ENCODE data around the gene KLK7.
A peak's percentile ranks its signal among the peaks of the same experiment; 100 is the strongest.
"Not testable (repeated sequence)": the region's sequence is repeated elsewhere in the genome, so short reads cannot be mapped to it uniquely, and the experiment has no call there.

The KLK7 gene

DNA sequence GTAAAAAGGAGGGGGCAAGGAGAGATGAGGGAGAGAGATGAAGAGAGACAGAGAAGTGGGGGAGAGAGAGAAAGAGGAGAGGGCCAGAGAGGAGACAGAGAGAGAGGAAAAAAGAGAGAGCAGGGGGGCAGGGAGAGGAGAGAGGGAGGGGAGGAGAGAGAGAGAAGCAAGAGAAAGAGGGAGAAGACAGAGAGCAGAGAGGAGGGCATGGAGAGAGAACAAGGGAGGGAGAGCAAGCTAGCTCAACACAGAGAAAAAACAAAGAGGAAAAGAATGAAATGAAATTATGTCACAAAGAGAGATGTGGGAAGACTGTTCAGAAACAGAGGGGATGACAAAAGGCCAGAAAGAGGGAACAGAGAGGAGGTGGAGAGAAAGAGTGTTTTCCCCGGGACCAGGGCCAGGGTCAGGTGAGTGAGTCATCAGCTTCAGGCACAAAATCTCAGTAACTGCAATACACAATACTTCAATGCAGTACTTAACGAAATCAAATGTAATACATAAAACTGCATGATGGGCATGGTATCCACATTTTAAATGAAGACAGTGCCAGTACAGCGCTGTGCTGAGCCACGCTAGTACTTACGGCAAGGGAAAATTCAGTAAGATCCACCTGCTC is 4.8 kb downstream of the KLK7 start:
- no peak for DNase-seq

DNA sequence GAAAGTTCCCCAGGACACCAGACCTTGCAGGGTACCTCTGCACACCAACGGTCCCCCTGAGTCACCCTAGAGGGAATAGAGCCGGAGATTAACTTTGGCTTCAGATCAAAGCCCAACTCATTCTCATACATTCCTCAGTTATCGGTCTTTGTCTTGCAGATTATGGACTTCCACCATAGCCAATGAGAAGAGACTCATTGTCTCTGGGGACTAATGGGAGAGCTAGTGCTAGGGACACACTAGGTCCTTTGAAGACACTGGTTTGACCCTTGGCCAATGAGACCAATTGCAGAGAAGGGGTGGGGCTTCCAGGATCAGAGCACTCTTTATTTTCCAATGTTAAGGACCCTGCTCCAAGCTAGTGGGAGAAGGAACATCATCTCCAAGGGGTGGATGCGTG is 6.1 kb downstream of the KLK7 start:
- no peak for DNase-seq

DNA sequence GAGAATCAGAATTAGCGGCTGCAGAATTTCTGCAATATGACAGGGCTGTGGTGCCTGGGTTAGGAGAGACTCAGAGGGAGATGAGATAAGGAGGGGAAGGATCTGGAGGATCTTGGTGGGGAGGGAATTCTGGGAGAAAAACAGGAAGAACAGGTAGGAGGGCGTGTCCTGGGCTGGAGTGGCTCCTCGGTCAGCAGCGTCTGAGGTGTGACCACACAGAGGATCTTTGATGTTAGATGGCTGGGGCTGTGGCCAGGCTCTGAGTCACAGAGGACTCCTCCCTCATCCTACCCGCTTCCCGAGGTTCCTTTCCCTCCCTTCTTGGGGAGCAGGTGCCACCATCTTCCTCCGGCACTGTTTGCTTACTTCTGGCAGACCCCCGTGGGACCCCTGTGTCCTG is 8.0 kb downstream of the KLK7 start:
- DNase-seq: no peak

DNA sequence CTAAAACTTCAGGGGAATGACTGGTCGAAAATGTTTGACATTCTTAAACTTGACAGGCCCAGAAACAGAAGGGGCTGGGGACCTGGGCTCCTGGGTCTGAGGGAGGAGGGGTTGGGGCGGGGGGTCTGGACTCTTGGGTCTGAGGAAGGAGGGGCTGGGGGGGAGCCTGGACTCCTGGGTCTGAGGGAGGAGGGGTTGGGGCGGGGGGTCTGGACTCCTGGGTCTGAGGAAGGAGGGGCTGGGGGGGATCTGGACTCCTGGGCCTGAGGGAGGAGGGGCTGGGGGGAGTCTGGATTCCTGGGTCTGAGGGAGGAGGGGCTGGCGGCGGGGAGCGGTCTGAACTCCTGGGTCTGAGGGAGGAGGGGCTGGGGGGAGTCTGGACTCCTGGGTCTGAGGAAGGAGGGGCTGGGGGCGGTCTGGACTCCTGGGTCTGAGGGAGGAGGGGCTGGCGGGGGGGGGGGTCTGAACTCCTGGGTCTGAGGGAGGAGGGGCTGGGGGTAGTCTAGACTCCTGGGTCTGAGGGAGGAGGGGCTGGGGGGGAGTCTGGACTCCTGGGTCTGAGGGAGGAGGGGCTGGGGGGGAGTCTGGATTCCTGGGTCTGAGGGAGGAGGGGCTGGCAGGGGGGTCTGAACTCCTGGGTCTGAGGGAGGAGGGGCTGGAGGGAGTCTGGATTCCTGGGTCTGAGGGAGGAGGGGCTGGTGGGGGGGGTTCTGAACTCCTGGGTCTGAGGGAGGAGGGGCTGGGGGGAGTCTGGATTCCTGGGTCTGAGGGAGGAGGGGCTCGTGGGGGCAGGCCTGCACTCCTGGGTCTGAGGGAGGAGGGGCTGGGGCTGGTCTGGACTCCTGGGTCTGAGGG is 8.8 kb downstream of the KLK7 start:
- DNase-seq: no peak

DNA sequence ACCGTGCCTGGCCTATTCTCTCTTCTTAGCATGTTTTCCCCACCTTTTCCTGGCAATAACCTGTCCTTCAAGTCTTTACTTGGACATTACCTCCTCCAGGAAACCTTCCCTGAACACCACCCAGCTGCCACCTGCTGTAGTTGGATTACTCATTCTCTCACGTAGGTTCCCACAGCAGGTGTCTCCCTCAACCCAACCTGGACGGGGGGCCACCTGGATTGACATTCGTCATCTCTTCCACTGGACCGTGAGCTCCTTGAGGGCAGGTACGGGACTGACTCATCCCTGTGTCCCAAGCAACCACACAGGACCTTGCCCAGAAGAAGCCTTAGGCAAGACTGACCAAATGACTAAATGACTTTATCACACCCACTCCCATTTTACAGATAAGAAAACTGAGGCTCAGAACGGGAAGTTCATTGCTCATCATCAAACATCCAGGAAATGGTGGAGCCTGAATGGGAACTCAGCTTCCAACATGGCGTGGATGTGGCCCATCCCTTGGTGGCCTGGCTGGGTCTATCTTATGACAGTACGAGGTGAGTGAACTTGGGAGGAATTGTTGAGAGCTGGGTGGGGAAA is 10.8 kb downstream of the KLK7 start:
- DNase-seq: no peak

DNA sequence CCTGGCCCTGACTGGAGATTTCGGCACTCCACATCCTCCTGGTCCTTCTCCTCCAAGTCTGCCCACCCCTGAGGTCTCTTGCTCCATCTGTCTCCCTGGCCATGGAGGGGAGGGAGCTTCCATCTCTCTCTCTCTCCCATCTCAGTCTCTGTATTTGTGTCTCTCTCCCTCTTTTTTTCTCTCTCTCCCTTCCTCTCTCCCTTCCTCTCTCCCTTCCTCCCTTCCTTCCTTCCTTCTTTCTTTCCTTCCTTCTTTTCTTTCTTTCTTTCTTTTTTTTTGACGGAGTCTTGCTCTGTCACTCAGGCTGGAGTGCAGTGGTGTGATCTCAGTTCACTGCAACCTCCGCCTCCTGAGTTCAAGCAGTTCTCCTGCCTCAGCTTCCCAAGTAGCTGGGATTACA is 13.9 kb downstream of the KLK7 start:
- DNase-seq: not testable (repeated sequence)

DNA sequence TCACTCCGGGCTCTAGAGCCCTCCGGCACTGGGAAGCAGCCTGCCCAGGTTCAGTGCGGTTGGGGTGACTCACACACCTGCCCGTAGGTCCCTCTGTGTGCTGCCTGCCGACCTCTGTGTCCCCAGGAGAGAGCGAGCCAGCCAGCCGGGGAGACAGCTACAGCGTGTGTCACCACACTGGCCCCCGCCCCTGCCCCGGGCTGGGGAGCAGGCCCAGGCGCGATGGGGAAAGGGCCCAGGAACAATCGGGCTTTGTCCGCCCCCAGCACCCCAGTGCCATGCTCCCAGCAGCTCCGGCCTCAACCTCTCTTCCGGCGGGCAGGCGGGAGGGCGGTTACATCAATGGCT is 14.3 kb downstream of the KLK7 start, which contains the start of gene KLK6:
KLK6 (minus strand) TSS at position 179 of the 348 bp plus-strand sequence. CDS start 1,487 bp downstream, outside the sequence.
- DNase-seq: peak in 54 of 58 donors; percentile 6 to 92 (median 76)

DNA sequence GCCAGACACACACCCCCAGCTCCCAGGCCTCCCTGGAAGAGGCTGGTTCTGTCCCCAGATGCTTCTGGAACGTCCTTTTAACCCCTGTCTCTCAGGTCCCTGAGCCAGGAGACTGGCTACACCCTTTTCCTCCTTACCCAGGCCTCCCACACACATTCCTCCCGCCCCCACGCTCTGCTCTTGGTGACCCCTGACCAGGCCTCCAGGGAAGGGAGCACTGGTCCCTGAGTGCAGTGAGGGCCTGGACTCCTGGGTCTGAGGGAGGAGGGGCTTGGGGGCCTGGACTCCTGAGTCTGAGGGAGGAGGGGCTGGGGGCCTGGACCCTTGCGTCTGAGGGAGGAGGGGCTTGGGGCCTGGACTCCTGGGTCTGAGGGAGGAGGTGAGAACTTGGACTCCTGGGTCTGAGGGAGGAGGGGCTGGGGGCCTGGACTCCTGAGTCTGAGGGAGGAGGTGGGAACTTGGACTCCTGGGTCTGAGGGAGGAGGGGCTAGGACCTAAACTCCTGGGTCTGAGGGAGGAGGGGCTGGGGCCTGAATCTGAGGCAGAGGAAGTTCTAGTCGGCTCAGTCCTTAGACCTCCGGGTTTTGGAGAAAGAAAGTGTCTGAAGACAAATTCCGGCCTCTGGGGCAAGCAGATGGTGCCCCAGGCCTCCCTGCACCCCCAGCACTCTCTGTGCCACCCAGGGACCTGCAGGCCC is 14.9 kb downstream of the KLK7 start:
- peak in 1 of 58 donors; percentile 36 for DNase-seq

DNA sequence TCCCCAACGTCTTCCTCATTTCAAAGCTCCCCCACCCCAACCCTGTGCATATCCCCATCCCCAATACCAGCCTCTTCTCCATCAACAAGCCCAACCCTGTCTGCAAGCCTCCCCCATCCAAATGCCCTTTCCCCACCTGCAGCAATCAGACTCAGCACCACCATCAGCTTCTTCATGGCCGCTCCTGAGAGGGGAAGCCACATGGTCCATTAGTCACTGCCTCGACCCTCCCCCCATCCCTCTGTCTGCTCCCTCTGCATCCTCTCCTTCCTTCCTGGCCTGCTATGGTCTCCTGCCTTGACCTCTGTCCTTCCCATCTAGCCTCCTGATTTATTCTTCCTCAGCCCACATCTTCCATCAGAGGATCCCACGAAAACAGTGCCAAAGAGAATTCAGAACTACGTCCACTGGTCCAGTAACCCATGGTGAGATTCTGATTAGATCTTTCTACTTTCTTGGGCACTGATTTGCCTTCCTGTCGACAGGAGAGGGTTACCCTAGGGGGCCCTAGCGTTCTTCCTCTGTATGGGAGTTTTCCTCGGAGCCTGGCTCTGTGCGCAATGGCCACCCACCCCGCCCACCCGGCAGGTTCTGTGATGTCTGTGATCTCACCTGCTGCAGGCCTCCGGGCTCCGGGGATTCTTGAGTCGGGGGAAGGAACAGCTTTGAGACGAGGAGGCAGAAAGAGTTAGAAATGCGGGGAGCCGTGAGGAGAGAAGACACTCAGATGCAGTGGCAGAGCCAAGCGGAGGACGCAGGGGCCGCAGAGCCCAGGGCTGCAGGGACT is 15.6 kb downstream of the KLK7 start:
- peak in 14 of 58 donors; percentile 1 to 33 (median 16) for DNase-seq

DNA sequence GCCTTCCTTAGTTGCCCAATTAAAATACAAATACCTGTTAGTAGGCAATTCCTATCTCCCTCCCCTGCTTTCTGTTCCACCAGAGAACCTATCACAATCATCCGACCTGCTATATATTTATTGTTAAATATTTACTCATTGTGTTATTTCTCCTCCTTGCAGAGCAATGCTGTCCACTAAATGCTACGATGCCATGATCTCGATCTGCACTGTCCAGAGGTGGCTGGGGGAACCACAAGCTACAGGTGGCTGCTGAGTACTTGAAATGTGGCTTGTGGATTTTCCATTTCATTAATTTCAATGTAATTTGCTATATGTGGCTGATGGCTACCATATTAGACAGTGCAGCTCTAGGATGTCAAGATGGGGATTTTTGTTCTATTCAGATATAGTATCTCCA is 19.5 kb downstream of the KLK7 start:
- DNase-seq: no peak

DNA sequence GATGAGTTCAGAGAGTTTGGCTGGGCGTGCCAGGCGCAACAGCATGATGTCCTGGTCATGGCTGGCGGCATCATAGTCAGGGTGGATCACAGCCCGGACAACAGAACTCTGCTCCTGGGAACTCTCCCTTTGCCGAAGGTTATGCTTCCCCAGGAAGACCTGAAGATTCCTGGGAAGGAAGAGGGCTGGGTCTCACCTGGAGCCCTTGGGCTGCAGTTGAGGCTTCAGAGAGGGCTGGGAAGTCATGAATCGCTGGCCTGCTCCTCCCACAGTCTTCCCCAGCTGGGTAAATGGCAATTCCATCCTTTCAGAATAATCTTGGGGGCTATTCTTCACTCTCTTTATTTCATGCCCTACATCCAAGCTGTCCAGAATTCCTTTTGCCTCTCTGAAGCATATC is 20.3 kb downstream of the KLK7 start:
- no peak for DNase-seq

DNA sequence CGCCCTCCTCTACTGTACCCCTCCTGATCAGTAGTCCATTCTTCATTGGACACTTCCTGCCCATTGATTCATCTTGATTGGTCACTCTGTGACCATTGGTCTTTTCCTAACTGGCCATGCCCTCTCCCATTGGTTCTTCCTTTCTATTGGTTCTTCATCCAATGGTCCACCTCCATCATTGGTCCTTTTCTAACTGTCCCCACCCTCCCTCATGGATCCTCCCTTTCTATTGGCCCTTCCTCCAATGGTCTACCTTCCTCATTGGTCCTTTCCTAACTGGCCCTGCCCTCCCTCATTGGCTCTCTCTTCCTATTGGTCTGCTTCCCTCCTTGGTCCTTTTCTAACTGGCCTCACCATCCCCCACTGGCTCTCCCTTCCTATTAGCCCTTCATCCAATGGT is 21.5 kb downstream of the KLK7 start:
- DNase-seq: no peak

DNA sequence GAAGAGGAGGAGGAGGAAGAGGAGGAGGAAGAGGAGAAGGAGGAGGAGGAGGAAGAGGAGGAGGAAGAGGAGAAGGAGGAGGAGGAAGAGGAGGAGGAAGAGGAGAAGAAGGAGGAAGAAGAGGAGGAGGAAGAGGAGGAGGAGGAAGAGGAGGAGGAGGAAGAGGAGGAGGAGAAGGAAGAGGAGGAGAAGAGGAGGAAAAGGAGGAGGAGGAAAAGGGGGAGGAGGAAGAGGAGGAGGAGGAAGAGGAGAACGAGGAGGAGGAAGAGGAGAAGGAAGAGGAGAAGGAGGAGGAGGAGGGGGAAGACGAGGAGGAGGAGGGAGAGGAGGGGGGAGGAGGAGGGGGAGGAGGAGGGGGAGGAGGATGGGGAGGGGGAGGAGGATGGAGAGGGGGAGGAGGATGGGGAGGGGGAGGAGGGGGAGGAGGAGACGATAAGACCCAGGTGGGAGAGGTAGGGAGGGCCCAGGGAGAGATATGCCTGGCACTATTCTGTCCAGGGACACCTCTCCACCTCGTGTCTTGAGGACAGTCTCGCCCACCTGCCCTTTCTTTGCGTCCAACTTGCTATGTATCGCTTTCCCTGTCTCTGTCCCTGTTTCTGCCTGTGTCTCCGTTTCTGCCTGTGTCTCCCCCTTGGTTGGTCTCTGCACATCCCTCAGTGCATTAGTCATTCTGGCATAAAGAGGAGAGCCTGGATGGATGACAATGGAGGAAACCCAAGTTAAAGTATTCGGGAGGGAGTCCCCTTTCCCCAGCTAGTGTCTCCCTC is 23.8 kb downstream of the KLK7 start:
- no peak for DNase-seq

DNA sequence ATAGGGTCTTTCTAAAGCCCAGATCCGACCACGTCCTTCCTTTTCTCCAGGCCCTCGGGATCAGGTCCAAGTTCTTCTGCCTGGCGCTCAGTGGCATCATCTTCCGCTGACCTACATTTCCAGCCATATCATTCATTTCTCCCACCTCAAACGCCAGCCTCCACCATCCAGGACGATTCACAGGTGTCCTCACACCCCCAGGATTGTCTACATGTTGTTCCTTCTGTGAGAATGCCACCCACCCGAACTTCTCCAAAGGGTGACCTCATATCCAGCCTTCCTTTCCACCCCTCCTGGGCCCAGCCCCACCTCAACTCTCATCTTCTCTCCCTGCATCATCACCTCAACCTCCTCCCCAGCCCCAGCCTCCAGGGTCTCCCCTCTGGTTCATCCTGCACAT is 26.1 kb downstream of the KLK7 start:
- DNase-seq: no peak

DNA sequence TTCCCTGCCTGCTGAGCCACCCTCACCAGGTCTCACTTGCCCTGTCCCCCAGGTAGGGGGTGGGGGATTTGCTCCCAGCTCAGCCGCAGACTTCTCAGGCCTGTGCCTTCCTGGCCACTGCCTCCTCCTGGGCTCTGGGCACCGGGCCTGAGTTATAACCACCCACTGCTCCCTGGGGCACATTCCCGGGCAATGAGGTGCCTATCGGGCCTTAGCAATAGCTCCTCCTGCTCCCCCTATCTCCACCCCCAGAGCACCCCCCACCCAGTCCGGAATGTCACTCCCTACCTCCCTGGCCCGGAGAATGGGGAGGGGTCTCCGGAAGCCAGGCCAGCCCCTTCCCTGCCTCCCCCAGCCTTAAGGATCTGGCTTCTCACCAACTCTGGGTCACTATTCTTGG is 30.8 kb downstream of the KLK7 start, which contains the start of gene KLK5:
KLK5 (minus strand) TSS at position 129 of the 400 bp plus-strand sequence. CDS start 381 bp downstream, outside the sequence.
- DNase-seq: no peak

DNA sequence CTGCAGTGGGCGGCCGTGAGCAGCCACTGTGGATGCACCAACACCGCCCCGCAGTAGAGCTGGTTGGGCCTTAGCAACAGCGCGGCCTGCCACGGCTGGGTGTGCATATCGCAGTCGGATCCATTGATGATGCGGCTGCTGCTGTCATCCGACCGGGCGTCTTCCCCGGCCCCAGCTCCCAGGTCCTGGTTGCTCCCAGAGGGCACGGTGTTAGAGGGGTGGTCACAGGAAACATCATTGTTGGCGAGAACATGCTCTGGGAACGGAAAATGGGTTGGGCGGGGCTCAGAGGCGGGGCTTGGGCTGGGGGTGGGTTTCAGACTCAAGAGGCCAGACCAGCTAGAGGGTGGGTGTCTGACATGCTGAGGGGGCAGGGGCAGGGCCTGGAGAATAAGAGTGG is 33.9 kb downstream of the KLK7 start:
- DNase-seq: no peak

DNA sequence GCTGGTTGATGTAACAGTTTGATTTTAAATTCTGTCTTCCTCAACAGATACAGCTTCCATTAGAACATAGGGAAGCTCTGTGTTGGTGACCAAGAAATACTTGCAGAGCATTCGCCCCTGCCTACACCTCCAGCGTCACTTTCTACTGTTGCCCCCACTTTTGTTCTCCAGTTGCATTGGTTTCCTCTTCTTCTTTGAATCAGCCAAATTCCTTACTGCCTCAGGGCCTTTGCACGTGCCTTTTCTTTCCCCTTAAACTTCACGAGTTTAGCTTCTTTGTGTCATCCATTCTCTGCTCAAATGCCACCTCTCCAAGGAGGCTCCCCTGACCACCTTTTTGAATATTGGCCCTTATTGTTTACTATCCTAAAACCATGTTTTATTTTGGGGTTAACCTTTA is 36.6 kb downstream of the KLK7 start:
- DNase-seq: no peak

DNA sequence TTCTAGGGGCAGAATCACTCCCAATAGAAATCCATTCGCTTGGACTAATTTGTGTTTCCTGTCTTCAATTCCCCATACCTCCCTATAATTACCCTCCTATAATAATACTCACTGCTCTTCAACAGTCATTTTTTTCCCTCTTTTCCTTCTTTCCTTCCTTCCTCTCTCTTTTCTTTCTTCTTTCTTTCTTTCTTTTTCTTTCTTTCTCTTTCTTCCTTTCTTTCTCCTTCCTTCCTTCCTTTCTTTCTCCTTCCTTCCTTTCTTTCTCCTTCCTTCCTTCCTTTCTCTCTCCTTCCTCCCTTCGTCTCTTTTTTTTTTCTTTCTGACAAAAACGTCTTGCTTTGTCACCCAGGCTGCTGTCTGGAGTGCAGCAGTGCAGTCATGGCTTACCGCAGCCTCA is 38.9 kb downstream of the KLK7 start:
- no peak for DNase-seq

DNA sequence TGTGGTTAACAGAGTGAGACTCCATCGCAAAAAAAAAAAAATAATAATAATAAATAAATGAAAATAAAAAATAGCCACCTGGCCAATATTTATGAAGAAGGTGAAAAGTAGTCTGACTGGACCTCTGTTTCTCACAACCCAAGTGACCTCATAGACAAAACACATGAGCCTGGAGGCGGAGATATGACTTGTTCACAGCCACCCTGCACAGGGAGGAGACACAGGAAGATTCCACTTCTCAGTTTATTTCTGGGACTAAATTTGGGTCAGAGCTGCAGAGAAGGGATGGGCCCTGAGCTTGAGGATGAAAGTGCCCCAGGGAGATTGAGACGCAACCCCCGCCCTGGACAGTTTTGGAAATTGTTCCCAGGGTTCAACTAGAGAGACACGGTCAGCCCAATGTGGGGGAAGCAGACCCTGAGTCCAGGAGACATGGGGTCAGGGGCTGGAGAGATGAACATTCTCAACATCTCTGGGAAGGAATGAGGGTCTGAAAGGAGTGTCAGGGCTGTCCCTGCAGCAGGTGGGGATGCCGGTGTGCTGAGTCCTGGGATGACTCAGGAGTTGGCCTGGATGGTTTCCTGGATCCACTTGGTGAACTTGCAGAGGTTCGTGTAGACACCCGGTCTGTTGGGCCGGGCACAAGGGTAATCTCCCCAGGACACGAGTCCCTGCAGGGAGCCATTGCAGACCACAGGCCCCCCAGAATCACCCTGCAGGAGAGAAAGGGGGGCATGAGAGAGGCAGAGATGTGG is 40.5 kb downstream of the KLK7 start:
- no peak for DNase-seq

Data from anterior cingulate cortex (tissue), 58 donors.